NCI-H2196 (cell line): Measurements from ENCODE around the gene CENPT.
"Not testable (repeated sequence)": the region's sequence is repeated elsewhere in the genome, so short reads cannot be mapped to it uniquely, and the experiment has no call there.

Experiments
- DNase-seq: peaks from one replicate; lab custom pipeline; 2025; ENCODE audit not compliant: unreplicated experiment; lab: John Stamatoyannopoulos, UW

The CENPT gene

GRCh38 chr16:67848118-67848517, 625 bp upstream of the CENPT start:
- DNase-seq, result no peak

- DNase-seq, result peak; percentile 85
Measured at GRCh38 chr16:67846320-67847063, 1.0 kb downstream of the CENPT start, which contains the start of gene NUTF2. TSS of gene NUTF2 (plus strand) at chr16:67846933. CDS start at chr16:67865131, 18,198 bp downstream.

DNA sequence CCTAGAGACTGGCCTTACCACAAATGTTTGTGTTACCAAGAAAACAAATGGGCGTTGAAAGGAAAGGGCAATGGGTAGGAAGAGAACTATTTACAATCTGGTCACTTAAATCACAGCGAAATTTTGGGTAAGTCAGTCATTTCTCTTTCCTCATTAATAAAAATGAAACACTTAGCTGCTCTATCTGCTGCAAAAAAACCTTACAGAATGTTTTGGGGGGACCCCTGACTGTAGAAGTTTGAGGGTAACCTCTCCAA, 1.5 kb downstream of the CENPT start:
- DNase-seq, result no peak

DNA sequence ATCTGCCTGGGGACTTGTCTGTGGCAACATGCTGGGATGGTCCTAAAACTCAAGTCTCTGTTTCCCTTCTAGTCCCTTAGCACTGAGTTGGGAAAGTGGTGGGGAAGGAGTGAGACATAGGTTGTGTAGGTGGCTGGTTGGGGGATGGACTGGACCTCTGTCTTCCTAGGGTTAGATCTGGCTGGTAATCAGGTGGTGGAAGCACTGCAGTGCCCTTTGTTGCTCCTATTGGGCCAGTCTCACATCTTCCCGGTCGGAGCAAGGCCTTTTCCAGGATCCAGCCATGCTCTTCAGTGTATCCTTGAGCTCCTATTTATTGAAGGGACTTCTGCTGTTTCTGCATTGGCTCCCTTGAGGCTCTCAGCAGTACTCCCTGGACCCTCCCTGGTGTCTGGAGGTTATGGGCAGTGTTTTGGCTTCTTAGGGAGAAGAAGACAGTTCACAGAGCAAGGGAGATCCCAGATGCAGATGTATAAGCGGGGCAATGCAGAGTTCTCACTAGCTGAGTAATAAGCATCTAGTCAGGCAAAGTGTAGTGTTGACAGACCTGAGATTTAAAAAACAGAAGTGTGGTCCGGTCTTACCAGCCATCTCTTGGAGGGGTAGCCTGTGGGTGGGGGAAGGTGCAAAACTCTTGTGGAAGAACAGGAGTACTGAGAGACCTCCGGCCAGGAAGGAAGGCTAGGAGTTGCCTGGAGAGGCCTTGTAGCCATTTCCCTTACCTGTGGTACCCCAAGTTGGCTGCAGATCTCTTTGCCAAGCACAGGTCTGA, 2.0 kb downstream of the CENPT start:
- no peak for DNase-seq

GRCh38 chr16:67844497-67844896, 3.0 kb downstream of the CENPT start:
- no peak for DNase-seq

GRCh38 chr16:67843343-67843765, 4.1 kb downstream of the CENPT start:
- no peak for DNase-seq

DNA sequence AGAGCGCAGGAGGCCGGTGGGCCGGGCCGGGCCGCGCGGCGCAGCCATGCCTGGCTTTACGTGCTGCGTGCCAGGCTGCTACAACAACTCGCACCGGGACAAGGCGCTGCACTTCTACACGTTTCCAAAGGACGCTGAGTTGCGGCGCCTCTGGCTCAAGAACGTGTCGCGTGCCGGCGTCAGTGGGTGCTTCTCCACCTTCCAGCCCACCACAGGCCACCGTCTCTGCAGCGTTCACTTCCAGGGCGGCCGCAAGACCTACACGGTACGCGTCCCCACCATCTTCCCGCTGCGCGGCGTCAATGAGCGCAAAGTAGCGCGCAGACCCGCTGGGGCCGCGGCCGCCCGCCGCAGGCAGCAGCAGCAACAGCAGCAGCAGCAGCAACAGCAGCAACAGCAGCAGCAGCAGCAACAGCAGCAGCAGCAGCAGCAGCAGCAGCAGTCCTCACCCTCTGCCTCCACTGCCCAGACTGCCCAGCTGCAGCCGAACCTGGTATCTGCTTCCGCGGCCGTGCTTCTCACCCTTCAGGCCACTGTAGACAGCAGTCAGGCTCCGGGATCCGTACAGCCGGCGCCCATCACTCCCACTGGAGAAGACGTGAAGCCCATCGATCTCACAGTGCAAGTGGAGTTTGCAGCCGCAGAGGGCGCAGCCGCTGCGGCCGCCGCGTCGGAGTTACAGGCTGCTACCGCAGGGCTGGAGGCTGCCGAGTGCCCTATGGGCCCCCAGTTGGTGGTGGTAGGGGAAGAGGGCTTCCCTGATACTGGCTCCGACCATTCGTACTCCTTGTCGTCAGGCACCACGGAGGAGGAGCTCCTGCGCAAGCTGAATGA, 4.8 kb downstream of the CENPT start:
- DNase-seq, result no peak

- peak; percentile 85 for DNase-seq
Measured at GRCh38 chr16:67841816-67842508, 5.5 kb downstream of the CENPT start, which contains the start of gene THAP11. TSS of gene THAP11 (plus strand) at chr16:67842320. CDS start at chr16:67842555, 235 bp downstream.

GRCh38 chr16:67841198-67841815, 6.2 kb downstream of the CENPT start:
- DNase-seq, result no peak

- DNase-seq, result no peak
Measured at GRCh38 chr16:67837811-67838210, 9.7 kb downstream of the CENPT start.

DNA sequence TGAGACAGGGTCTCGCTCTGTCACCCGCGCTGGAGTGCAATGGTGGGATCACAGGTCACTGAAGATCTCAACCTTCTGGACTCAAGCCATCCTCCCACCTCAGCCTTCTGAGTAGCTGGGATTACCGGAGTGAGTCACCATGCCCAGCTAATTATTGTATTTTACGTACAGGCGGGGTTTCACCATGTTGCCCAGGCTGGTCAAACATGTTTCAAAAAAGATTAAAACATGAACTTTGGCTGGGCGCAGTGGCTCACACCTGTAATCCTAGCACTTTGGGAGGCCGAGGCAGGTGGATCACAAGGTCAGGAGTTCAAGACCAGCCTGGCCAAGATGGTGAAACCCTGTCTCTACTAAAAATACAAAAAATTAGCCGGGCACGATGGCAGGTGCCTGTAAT, 10.3 kb downstream of the CENPT start:
- not testable (repeated sequence) for DNase-seq

GRCh38 chr16:67834242-67834614, 13.3 kb downstream of the CENPT start:
- no peak for DNase-seq

GRCh38 chr16:67833415-67834241, 13.9 kb downstream of the CENPT start:
- DNase-seq, result peak; percentile 77

DNA sequence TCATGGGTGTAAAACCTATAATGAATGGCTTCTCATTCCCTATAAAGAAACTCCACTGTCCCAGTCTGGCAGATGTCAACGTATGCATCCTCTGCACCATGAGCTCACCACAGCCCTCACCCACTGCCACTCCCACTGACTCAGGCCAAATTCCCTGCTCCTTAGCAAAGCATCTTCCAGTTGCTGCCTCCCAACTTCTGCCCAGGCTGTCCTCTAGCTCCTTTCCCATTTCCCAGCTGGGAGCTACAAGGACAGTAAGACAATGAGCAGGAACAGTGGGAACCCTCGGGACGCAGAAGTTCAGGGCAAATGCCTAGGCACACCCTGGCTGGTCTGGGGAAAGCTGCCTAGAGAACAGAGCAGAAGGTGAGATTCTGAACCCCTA, 14.5 kb downstream of the CENPT start:
- DNase-seq, result no peak

DNA sequence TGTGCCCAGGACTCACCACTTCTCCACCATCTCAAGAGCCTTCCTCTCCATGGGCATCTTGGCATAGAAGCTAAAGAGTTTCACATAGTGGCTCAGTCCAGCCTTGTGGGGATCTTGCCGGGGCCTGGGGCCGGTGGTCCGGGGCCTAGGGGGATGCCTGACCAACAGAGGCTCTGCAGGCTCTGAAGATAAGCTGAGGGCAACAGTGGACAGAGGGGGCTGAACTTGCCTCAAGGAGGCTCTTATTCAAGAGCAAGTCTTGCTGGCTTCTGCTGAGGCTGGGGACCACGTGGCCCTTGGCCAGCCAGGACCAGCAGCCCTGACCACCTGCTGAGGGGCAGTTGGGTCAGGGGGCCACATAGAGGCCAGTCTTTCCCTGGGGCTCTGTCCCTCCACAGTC, 18.8 kb downstream of the CENPT start:
- no peak for DNase-seq

DNA sequence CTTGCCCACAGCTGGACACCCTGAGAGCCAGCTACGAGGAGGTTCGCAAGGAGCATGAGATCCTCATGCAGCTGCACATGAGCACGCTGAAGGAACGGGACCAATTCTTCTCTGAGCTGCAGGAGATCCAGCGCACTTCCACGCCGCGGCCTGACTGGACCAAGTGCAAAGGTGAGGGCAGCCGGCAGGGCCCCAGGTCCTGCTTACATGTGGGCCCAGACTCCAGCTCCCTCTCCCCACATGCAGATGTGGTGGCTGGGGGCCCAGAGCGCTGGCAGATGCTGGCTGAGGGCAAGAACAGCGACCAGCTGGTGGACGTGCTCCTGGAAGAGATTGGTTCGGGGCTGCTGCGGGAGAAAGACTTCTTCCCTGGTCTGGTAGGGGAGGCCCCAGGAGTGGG, 21.6 kb downstream of the CENPT start:
- no peak for DNase-seq

GRCh38 chr16:67825119-67825518, 22.4 kb downstream of the CENPT start:
- DNase-seq, result no peak

GRCh38 chr16:67822511-67822910, 25.0 kb downstream of the CENPT start:
- DNase-seq, result no peak

GRCh38 chr16:67820608-67821259, 26.8 kb downstream of the CENPT start:
- no peak for DNase-seq
